H1 (cell line): ENCODE results near the gene PTEN. TPM values are rescaled to one million over a fixed set of nuclear protein-coding genes. Genes with fewer than 3 reads are reported as not detected.

Experiments used
- CTCF ChIA-PET: fragments of 300-600 bp; sonication (Branson Sonifier 250); formaldehyde crosslinking; loops from one replicate; lab custom pipeline; 2021; ENCODE audit not compliant: partially characterized antibody; lab: Charles Lee
- POLR2A ChIA-PET: fragments of 300-600 bp; sonication (Branson Sonifier 250); formaldehyde crosslinking; loops from one replicate; lab custom pipeline; 2021; ENCODE audit warnings: inconsistent platforms; ENCODE audit not compliant: partially characterized antibody; lab: Charles Lee
- DNase-seq, 2 experiments: peaks; one replicate each; pipeline versions ENCODE4 v3.0.0 to v3.0.0-alpha.2; 2010 to 2022; ENCODE audit warnings: low spot score in 2 of 2, low read depth in 1 of 2, mixed read lengths in 1 of 2
- FAIRE-seq: peaks from 2 replicates; lab custom pipeline; 2011; peaks lifted over from hg19 to GRCh38; lab: Jason Lieb, UNC
- H2AFZ ChIP-seq: 2 replicates; pipeline ENCODE4 v1.8.1; 2012; ENCODE audit warnings: low read length, inconsistent platforms
- H2AK5ac ChIP-seq: 2 replicates; pipeline ENCODE4 v1.6.1; 2013; ENCODE audit warnings: low read depth, low read length
- H2BK120ac ChIP-seq: replicated peaks from 2 replicates; pipeline ENCODE3; 2013; ENCODE audit warnings: low read depth, low read length, inconsistent platforms
- H2BK12ac ChIP-seq: 2 replicates; pipeline ENCODE4 v1.6.1; 2013; ENCODE audit warnings: low read depth, low read length
- H2BK15ac ChIP-seq: 2 replicates; pipeline ENCODE4 v1.6.1; 2013; ENCODE audit warnings: low read length
- H2BK20ac ChIP-seq: 2 replicates; pipeline ENCODE4 v1.6.1; 2013; ENCODE audit warnings: low read length
- H2BK5ac ChIP-seq: 2 replicates; pipeline ENCODE4 v1.6.1; 2013; ENCODE audit warnings: low read depth, low read length
- H3K14ac ChIP-seq: 2 replicates; pipeline ENCODE4 v1.6.1; 2013; ENCODE audit warnings: inconsistent platforms; ENCODE audit not compliant: insufficient read length
- H3K18ac ChIP-seq: 2 replicates; pipeline ENCODE4 v1.6.1; 2013; ENCODE audit warnings: low read length; ENCODE audit errors: extremely low read depth
- H3K23ac ChIP-seq: 2 replicates; pipeline ENCODE4 v1.6.1; 2013; ENCODE audit warnings: inconsistent platforms; ENCODE audit not compliant: insufficient read length
- H3K23me2 ChIP-seq: 2 replicates; pipeline ENCODE4 v1.6.1; 2013; ENCODE audit warnings: low read depth, low read length
- H3K27ac ChIP-seq: 2 replicates; pipeline ENCODE4 v1.6.1; 2011; ENCODE audit warnings: low read depth, low read length, inconsistent platforms
- H3K27me3 ChIP-seq, 4 experiments: replicated peaks in 1 of 4; 1 replicate in 1 of 4; 2 replicates in 3 of 4; pipeline versions ENCODE4 v1.6.1 to v1.8.1; 2011 to 2013; ENCODE audit warnings: low read length in 3 of 4, mild to moderate bottlenecking in 3 of 4, inconsistent platforms in 2 of 4, mixed read lengths in 2 of 4, moderate library complexity in 1 of 4; ENCODE audit not compliant: control insufficient read depth in 3 of 4, insufficient read depth in 3 of 4; ENCODE audit errors: extremely low read depth in 1 of 4
- H3K36me3 ChIP-seq, 4 experiments: 2 replicates each; pipeline versions ENCODE4 v1.6.1 to v1.8.1; 2011 to 2013; ENCODE audit warnings: mild to moderate bottlenecking in 4 of 4, low read length in 3 of 4, moderate library complexity in 2 of 4, control low read depth in 1 of 4, inconsistent platforms in 1 of 4; ENCODE audit not compliant: insufficient read depth in 4 of 4, control insufficient read depth in 2 of 4
- H3K4ac ChIP-seq: replicated peaks from 2 replicates; pipeline ENCODE3; 2013; ENCODE audit warnings: low read length, low read depth, mixed read lengths, inconsistent platforms; ENCODE audit not compliant: insufficient read length
- H3K4me1 ChIP-seq, 4 experiments: replicated peaks in 1 of 4; 1 replicate in 1 of 4; 2 replicates in 3 of 4; pipeline versions ENCODE4 v1.6.1 to v1.8.1; 2011 to 2013; ENCODE audit warnings: low read length in 3 of 4, inconsistent platforms in 2 of 4, mixed read lengths in 1 of 4; ENCODE audit not compliant: insufficient read depth in 4 of 4, control insufficient read depth in 3 of 4
- H3K4me2 ChIP-seq, 2 experiments: 2 replicates each; pipeline versions ENCODE4 v1.6.1 to v1.8.1; 2011 to 2013; ENCODE audit warnings: low read depth in 2 of 2, low read length in 2 of 2, control low read depth in 1 of 2, inconsistent platforms in 1 of 2, mild to moderate bottlenecking in 1 of 2; ENCODE audit not compliant: insufficient read depth in 1 of 2
- H3K4me3 ChIP-seq, 4 experiments: fragments of 200-600, 300-600 bp in 1 of 4; sonication (generic), shearing (Covaris generic), sonication (Bioruptor Twin) in 1 of 4; 2 replicates each; pipeline versions ENCODE4 v1.5.1 to v1.8.1; 2011 to 2016; ENCODE audit warnings: low read length in 4 of 4, low read depth in 3 of 4, control low read depth in 2 of 4, inconsistent platforms in 2 of 4, mild to moderate bottlenecking in 2 of 4, mixed read lengths in 1 of 4, moderate library complexity in 1 of 4; ENCODE audit not compliant: insufficient read depth in 2 of 4; ENCODE audit errors: extremely low read depth in 1 of 4
- H3K56ac ChIP-seq: replicated peaks from 2 replicates; pipeline ENCODE3; 2013; ENCODE audit warnings: low read depth, mild to moderate bottlenecking, mixed read lengths, low read length, inconsistent platforms; ENCODE audit not compliant: insufficient read length
- H3K79me1 ChIP-seq: 2 replicates; pipeline ENCODE4 v1.6.1; 2013; ENCODE audit warnings: low read depth, low read length, control low read depth
- H3K79me2 ChIP-seq, 2 experiments: 2 replicates each; pipeline versions ENCODE4 v1.6.1 to v1.8.1; 2012 to 2013; ENCODE audit warnings: low read length in 2 of 2, mild to moderate bottlenecking in 2 of 2, inconsistent platforms in 1 of 2; ENCODE audit not compliant: insufficient read depth in 2 of 2, control insufficient read depth in 1 of 2
- H3K9ac ChIP-seq, 4 experiments: replicated peaks in 1 of 4; 1 replicate in 1 of 4; 2 replicates in 3 of 4; pipeline versions ENCODE4 v1.6.1 to v1.8.1; 2011 to 2013; ENCODE audit warnings: low read depth in 3 of 4, low read length in 3 of 4, control low read depth in 2 of 4, mild to moderate bottlenecking in 2 of 4, moderate library complexity in 2 of 4, inconsistent platforms in 1 of 4; ENCODE audit errors: extremely low read depth in 1 of 4
- H3K9me3 ChIP-seq, 2 experiments: 2 replicates each; pipeline versions ENCODE4 v1.6.1 to v1.8.1; 2012 to 2013; ENCODE audit warnings: mild to moderate bottlenecking in 2 of 2, moderate library complexity in 2 of 2, control low read depth in 1 of 2, inconsistent platforms in 1 of 2, low read depth in 1 of 2, low read length in 1 of 2, mixed read lengths in 1 of 2; ENCODE audit not compliant: insufficient read depth in 2 of 2
- H4K20me1 ChIP-seq, 2 experiments: replicated peaks in 1 of 2; 2 replicates each; pipeline versions ENCODE3 to v1.8.1; 2011 to 2013; ENCODE audit warnings: inconsistent platforms in 2 of 2, low read length in 2 of 2, mild to moderate bottlenecking in 1 of 2; ENCODE audit not compliant: insufficient read depth in 2 of 2, control insufficient read depth in 1 of 2
- H4K5ac ChIP-seq: 2 replicates; pipeline ENCODE4 v1.6.1; 2013; ENCODE audit warnings: low read length, low read depth, mixed read lengths, inconsistent platforms; ENCODE audit not compliant: insufficient read length
- H4K8ac ChIP-seq: 2 replicates; pipeline ENCODE4 v1.8.0; 2013; ENCODE audit warnings: mild to moderate bottlenecking, moderate library complexity, low read length, inconsistent platforms; ENCODE audit not compliant: insufficient read depth; ENCODE audit errors: extremely low read depth
- H4K91ac ChIP-seq: replicated peaks from 2 replicates; pipeline ENCODE3; 2013; ENCODE audit warnings: low read length, mixed read lengths, inconsistent platforms; ENCODE audit not compliant: insufficient read length
- CEBPB ChIP-seq: IDR thresholded peaks from 2 replicates; pipeline ENCODE4 v1.6.1; 2012; ENCODE audit warnings: low read depth, low read length
- CREB1 ChIP-seq: IDR thresholded peaks from 2 replicates; pipeline ENCODE4 v1.6.1; 2012; ENCODE audit warnings: inconsistent platforms
- HDAC6 ChIP-seq: IDR thresholded peaks from one replicate; pipeline ENCODE4 v1.7.1; 2012; ENCODE audit warnings: low read depth, mild to moderate bottlenecking, inconsistent platforms, low read length, moderate library complexity
- KDM1A ChIP-seq: fragments of 200-600, 300-600 bp; sonication (generic); IDR thresholded peaks from 2 replicates; pipeline ENCODE4 v1.7.1; 2016; ENCODE audit warnings: mild to moderate bottlenecking, low read length, borderline replicate concordance
- RFX5 ChIP-seq: IDR thresholded peaks from 2 replicates; pipeline ENCODE4 v1.6.1; 2011; ENCODE audit warnings: low read depth, low read length, improper control_type of control experiment, borderline replicate concordance
- SIX5 ChIP-seq: IDR thresholded peaks from 2 replicates; pipeline ENCODE4 v1.6.1; 2011; ENCODE audit warnings: mild to moderate bottlenecking, low read depth, low read length
- SP1 ChIP-seq: IDR thresholded peaks from 2 replicates; pipeline ENCODE4 v1.6.1; 2011; ENCODE audit warnings: low read depth, low read length
- ZNF274 ChIP-seq: IDR thresholded peaks from 2 replicates; pipeline ENCODE4 v1.7.0; 2012; ENCODE audit warnings: low read length, borderline replicate concordance; ENCODE audit errors: extremely low read depth
- WGBS, 2 experiments: shearing (Covaris generic) in 1 of 2; methylation state at CpG; one replicate each; pipeline versions ENCODE4 v1.1.6 to v1.1.7; 2013 to 2015; ENCODE audit warnings: low lambda C conversion rate in 2 of 2, mixed read lengths in 2 of 2, inconsistent platforms in 1 of 2, low coverage in 1 of 2, missing lambda C conversion rate in 1 of 2; ENCODE audit not compliant: insufficient replicate concordance in 2 of 2, insufficient coverage in 1 of 2, insufficient read length in 1 of 2; ENCODE audit errors: extremely low coverage in 1 of 2, missing lambda C conversion rate in 1 of 2; 5-methylcytosine and 5-hydroxymethylcytosine counted together
- polyA plus RNA-seq, 7 experiments: library from polyadenylated mRNA; depleted of rRNA in 3 of 7; stranded (reverse) in 5 of 7; unstranded in 2 of 7; fragments of >200 nt in 5 of 7; fragments of 200-250 nt in 2 of 7; gene quantifications; 1 replicate in 5 of 7; 2 replicates in 1 of 7; 4 replicates in 1 of 7; pipeline versions ENCODE4 v1.2.1 to v1.2.3, GENCODE V29; 2011 to 2013; ENCODE audit warnings: missing spikeins in 2 of 7, mixed read lengths in 2 of 7
- total RNA-seq: library from RNA; stranded (reverse); fragmentation: NEBNext Ultra II Directional; extraction: Animal tissue kit (Norgen Biotek cat#: 25700); gene quantifications from 2 replicates; pipeline ENCODE4 v1.2.1, GENCODE V29; 2021

PTEN gene
- total and polyA plus RNA-seq, 2 of the 8 experiments (the other 6 are each of a cell fraction or from before 2014, with no cell fraction given), result 6.3 to 48.7 TPM

DNA sequence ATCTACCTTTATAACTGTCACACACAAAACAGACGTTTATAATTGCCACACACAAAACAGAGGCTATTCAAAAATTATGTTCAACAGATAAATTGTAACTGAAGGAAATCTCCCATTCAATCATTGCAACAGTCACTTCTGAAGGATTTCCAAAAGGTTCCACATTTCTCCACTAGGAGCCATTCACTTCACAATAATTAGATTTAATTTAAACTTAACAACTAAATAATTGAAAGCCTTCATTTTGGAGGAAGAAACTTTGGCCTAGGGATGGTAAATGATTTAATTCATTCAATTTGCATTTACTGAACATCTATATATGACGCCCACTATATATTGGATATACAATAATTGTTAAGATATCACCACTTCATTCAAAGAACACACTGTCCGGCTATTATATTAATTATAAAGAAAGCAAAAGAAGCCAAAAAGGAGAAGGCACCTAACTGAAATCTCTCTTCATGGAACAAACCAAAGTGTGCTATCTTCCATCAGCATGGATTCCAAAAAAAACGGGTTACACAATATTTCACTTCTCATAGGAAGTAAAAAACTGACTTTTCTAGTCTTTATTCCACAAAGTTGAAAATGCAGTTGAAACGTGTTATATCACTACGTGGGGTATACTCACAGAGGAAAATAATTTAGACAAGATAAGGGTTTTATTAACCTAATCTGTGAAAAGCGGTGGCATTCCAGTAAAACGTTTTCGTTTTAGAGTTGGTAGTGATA lies 47.1 kb upstream of the PTEN start:
- no peak overlapping the region for H4K8ac ChIP-seq
- peaks cover 10 to 60% of the 10 kb centered on the region in 2 experiments for H3K79me2 ChIP-seq
- H2BK120ac ChIP-seq, result no peak overlapping the region
- CTCF ChIA-PET, result no interaction called here
- no peak overlapping the region for H2BK20ac ChIP-seq
- H2AFZ ChIP-seq, result no peak overlapping the region
- H2BK12ac ChIP-seq, result no peak overlapping the region
- no peak overlapping the region for H3K4ac ChIP-seq
- H3K9ac ChIP-seq, result no peak overlapping the region
- H3K27ac ChIP-seq, result no peak overlapping the region
- H3K27me3 ChIP-seq, result no peaks in the 10 kb centered on the region
- H3K79me1 ChIP-seq, result no peaks in the 10 kb centered on the region
- peaks cover 8% of the 10 kb centered on the region for H3K23me2 ChIP-seq
- H3K14ac ChIP-seq, result no peak overlapping the region
- H2AK5ac ChIP-seq, result no peak overlapping the region
- H3K18ac ChIP-seq, result no peak overlapping the region
- peaks cover 0 to 3% (median 0%) of the 10 kb centered on the region in 4 experiments; a peak in 2 of 7 replicates for H3K4me1 ChIP-seq
- H4K5ac ChIP-seq, result no peak overlapping the region
- no peak overlapping the region for H4K91ac ChIP-seq
- H3K4me2 ChIP-seq, result peak overlapping the region; percentile 89 to 91
- H3K56ac ChIP-seq, result no peak overlapping the region
- H3K4me3 ChIP-seq, result peak overlapping the region in 3 of 4 experiments; percentile 81 to 85 (median 82); a peak in 5 of 8 replicates
- H2BK15ac ChIP-seq, result no peak overlapping the region
- H2BK5ac ChIP-seq, result no peak overlapping the region
- FAIRE-seq (no peak), DNase-seq (no peak)
- no peak overlapping the region for H3K23ac ChIP-seq
- no peaks in the 10 kb centered on the region for H3K9me3 ChIP-seq
- no peaks in the 10 kb centered on the region for H4K20me1 ChIP-seq
- 74% methylated on average over 9 of the region's 9 CpGs; no CpG with 5 or more reads in 1 of the 2 experiments for WGBS, 2 experiments
- H3K36me3 ChIP-seq, result peaks cover 0 to 25% (median 4%) of the 10 kb centered on the region in 4 experiments; a peak in 2 of 8 replicates
- POLR2A ChIA-PET, result interaction anchor here (1.2 to 2.5 kb wide), 2 partner anchors 46 to 83 kb away, joined by 3 to 14 read pairs; partner anchors contain the start of genes KLLN and PTEN
- TF ChIP-seq RFX5, result no peak
- TF ChIP-seq HDAC6, result no peak
- TF ChIP-seq ZNF274, result no peak
- TF ChIP-seq CREB1, result no peak
- TF ChIP-seq CEBPB, result no peak
- no peak for TF ChIP-seq SP1
- TF ChIP-seq KDM1A, result no peak
- no peak for TF ChIP-seq SIX5
